Neural cell (in vitro differentiated cells): ENCODE data around the gene LRIG1. TPM values are rescaled to one million over a fixed set of nuclear protein-coding genes. Genes with fewer than 3 reads are reported as not detected.

Experiments used
- H2AFZ ChIP-seq: fragments of 200-600, 300-800 bp; sonication (generic), shearing (Covaris generic); 2 replicates; pipeline ENCODE4 v1.6.0; 2014; ENCODE audit warnings: low read depth, mild to moderate bottlenecking, antibody characterized with exemption, low read length, moderate library complexity
- H3F3A ChIP-seq: fragments of 200-600 bp; shearing (Covaris generic); 2 replicates; pipeline ENCODE4 v1.6.1; 2016; ENCODE audit warnings: mild to moderate bottlenecking, moderate library complexity, mixed read lengths, antibody characterized with exemption, low read length; ENCODE audit not compliant: insufficient read depth, poor library complexity, severe bottlenecking
- H3K27ac ChIP-seq: fragments of 200-600, 300-800 bp; sonication (generic), shearing (Covaris generic); 2 replicates; pipeline ENCODE4 v1.5.1; 2014; ENCODE audit warnings: mild to moderate bottlenecking, low read length, moderate library complexity
- H3K27me3 ChIP-seq: fragments of 300-800, 200-600 bp; sonication (generic), shearing (Covaris generic); 2 replicates; pipeline ENCODE4 v1.6.0; 2014; ENCODE audit warnings: mild to moderate bottlenecking, low read depth, low read length, moderate library complexity; ENCODE audit not compliant: insufficient read depth
- H3K36me3 ChIP-seq: fragments of 300-800, 200-600 bp; sonication (generic), shearing (Covaris generic); 2 replicates; pipeline ENCODE4 v1.5.1; 2014; ENCODE audit warnings: mild to moderate bottlenecking, antibody characterized with exemption, low read length, moderate library complexity; ENCODE audit not compliant: insufficient read depth
- H3K4me2 ChIP-seq: fragments of 300-800, 200-600 bp; sonication (generic), shearing (Covaris generic); 2 replicates; pipeline ENCODE4 v1.6.0; 2014; ENCODE audit warnings: mild to moderate bottlenecking, low read length
- H3K4me3 ChIP-seq: fragments of 300-800, 200-600 bp; sonication (generic), shearing (Covaris generic); 2 replicates; pipeline ENCODE4 v1.5.1; 2014; ENCODE audit warnings: mild to moderate bottlenecking, low read length, moderate library complexity
- H3K79me2 ChIP-seq: fragments of 200-600 bp; shearing (Covaris generic); replicated peaks from 2 replicates; pipeline ENCODE4 v1.6.0; 2014; ENCODE audit warnings: mild to moderate bottlenecking, low read length, moderate library complexity; ENCODE audit not compliant: insufficient read depth
- H3K9ac ChIP-seq: fragments of 300-800, 200-600 bp; sonication (generic), shearing (Covaris generic); 2 replicates; pipeline ENCODE4 v1.6.1; 2016; ENCODE audit warnings: mild to moderate bottlenecking, low read length, mixed read lengths
- H3K9me2 ChIP-seq: fragments of 200-600 bp; shearing (Covaris generic); 2 replicates; pipeline ENCODE4 v1.6.1; 2016; ENCODE audit warnings: mild to moderate bottlenecking, low read length, mixed read lengths; ENCODE audit not compliant: insufficient read depth
- H3K9me3 ChIP-seq: fragments of 200-600, 300-800 bp; sonication (generic), shearing (Covaris generic); 2 replicates; pipeline ENCODE4 v1.6.1; 2016; ENCODE audit warnings: mild to moderate bottlenecking, mixed run types, low read length, moderate library complexity, mixed read lengths
- H4K20me1 ChIP-seq: fragments of 200-600 bp; shearing (Covaris generic); 2 replicates; pipeline ENCODE4 v1.6.1; 2016; ENCODE audit warnings: mild to moderate bottlenecking, mixed run types; ENCODE audit not compliant: insufficient read depth
- EP300 ChIP-seq: fragments of 450-650 bp; conservative IDR thresholded peaks from 2 replicates; pipeline ENCODE4 v1.6.1; 2014; ENCODE audit warnings: antibody characterized with exemption, mild to moderate bottlenecking, moderate library complexity; ENCODE audit not compliant: poor library complexity, severe bottlenecking
- EZH2 ChIP-seq: fragments of 200-600, 300-800 bp; shearing (Covaris generic), sonication (generic); IDR thresholded peaks from 2 replicates; pipeline ENCODE4 v1.6.1; 2014; ENCODE audit warnings: antibody characterized with exemption, low read length, borderline replicate concordance, mild to moderate bottlenecking; ENCODE audit not compliant: insufficient read depth, poor library complexity, severe bottlenecking
- MXI1 ChIP-seq: fragments of 450-650 bp; conservative IDR thresholded peaks from 2 replicates; pipeline ENCODE4 v1.6.1; 2014; ENCODE audit warnings: antibody characterized with exemption, mild to moderate bottlenecking; ENCODE audit not compliant: poor library complexity, severe bottlenecking
- POLR2AphosphoS5 ChIP-seq: IDR thresholded peaks from 2 replicates; pipeline ENCODE4 v1.6.1; 2012
- RAD21 ChIP-seq: fragments of 450-650 bp; conservative IDR thresholded peaks from 2 replicates; pipeline ENCODE4 v1.6.1; 2014; ENCODE audit warnings: antibody characterized with exemption, mild to moderate bottlenecking, moderate library complexity
- SMC3 ChIP-seq: fragments of 450-650 bp; conservative IDR thresholded peaks from 2 replicates; pipeline ENCODE4 v1.6.1; 2014; ENCODE audit warnings: antibody characterized with exemption, mild to moderate bottlenecking, moderate library complexity; ENCODE audit not compliant: poor library complexity
- TAF1 ChIP-seq: IDR thresholded peaks from 2 replicates; pipeline ENCODE4 v1.6.1; 2012; ENCODE audit warnings: low read depth
- polyA plus RNA-seq: library from polyadenylated mRNA; depleted of rRNA; stranded (reverse); fragments of >200 nt; gene quantifications from 2 replicates; pipeline ENCODE4 v1.2.3, GENCODE V29; 2014
- TF ChIP-seq, protein P1 (sequence below): IDR thresholded peaks from 2 replicates; pipeline ENCODE4 v1.6.1; 2012; ENCODE audit warnings: borderline replicate concordance
- TF ChIP-seq, protein P2 (sequence below): fragments of 450-650 bp; IDR thresholded peaks from 2 replicates; pipeline ENCODE4 v1.5.1; 2014; ENCODE audit warnings: antibody characterized with exemption, mild to moderate bottlenecking, moderate library complexity; ENCODE audit not compliant: poor library complexity, severe bottlenecking

Gene LRIG1
- polyA plus RNA-seq, 1 donor from 2014 or later, result 7.1 TPM

DNA sequence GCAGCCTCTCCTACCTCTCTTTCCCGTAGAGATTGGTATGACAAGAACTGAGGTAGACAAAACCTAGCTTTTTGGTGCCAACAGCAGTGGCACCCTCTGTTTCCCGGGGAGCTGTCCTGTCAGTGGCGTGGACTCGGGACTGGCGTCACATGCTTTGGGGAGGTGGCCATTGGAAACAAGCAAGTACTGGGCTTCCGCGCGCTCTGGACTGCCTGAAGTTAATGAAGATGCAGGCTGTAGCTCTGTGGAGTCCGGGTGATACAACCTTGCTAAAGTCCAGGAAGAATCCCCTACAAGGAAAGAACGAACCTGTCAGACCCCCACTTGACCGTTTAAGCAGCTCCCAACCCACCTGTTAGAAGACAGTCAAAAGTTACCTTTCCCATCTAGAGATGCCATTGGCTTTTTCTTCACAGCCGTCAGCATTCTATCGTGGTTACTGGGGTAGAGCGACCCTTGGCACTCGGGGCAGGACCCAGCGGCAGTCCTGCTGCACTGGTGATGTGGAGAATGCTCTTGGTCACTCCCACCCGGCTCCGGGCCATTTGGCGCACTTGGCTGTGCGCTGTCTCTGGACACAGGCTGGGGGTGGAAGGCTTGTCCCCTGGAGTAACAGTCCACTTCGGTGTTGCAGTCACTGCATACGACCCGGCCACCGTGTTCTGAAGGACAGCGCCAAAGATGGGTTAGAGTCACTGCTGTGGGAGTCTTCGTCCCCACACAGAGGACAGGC, 120.5 kb downstream of the LRIG1 start:
- no peaks in the 10 kb centered on the region for H3K79me2 ChIP-seq
- no peak overlapping the region for H3K4me2 ChIP-seq
- no peaks in the 10 kb centered on the region for H3K9me2 ChIP-seq
- H2AFZ ChIP-seq, result no peak overlapping the region
- H3K36me3 ChIP-seq, result peaks cover 6% of the 10 kb centered on the region
- H4K20me1 ChIP-seq, result no peaks in the 10 kb centered on the region
- no peak overlapping the region for H3K27ac ChIP-seq
- no peaks in the 10 kb centered on the region for H3F3A ChIP-seq
- no peak overlapping the region for H3K9ac ChIP-seq
- H3K27me3 ChIP-seq, result no peaks in the 10 kb centered on the region
- no peak for TF ChIP-seq SMC3
- TF ChIP-seq POLR2AphosphoS5, result no peak
- TF ChIP-seq, protein P1, sequence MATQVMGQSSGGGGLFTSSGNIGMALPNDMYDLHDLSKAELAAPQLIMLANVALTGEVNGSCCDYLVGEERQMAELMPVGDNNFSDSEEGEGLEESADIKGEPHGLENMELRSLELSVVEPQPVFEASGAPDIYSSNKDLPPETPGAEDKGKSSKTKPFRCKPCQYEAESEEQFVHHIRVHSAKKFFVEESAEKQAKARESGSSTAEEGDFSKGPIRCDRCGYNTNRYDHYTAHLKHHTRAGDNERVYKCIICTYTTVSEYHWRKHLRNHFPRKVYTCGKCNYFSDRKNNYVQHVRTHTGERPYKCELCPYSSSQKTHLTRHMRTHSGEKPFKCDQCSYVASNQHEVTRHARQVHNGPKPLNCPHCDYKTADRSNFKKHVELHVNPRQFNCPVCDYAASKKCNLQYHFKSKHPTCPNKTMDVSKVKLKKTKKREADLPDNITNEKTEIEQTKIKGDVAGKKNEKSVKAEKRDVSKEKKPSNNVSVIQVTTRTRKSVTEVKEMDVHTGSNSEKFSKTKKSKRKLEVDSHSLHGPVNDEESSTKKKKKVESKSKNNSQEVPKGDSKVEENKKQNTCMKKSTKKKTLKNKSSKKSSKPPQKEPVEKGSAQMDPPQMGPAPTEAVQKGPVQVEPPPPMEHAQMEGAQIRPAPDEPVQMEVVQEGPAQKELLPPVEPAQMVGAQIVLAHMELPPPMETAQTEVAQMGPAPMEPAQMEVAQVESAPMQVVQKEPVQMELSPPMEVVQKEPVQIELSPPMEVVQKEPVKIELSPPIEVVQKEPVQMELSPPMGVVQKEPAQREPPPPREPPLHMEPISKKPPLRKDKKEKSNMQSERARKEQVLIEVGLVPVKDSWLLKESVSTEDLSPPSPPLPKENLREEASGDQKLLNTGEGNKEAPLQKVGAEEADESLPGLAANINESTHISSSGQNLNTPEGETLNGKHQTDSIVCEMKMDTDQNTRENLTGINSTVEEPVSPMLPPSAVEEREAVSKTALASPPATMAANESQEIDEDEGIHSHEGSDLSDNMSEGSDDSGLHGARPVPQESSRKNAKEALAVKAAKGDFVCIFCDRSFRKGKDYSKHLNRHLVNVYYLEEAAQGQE, result no peak
- TF ChIP-seq TAF1, result no peak
- no peak for TF ChIP-seq RAD21
- TF ChIP-seq EZH2, result no peak
- no peak for TF ChIP-seq MXI1
- TF ChIP-seq EP300, result no peak
- TF ChIP-seq, protein P2, sequence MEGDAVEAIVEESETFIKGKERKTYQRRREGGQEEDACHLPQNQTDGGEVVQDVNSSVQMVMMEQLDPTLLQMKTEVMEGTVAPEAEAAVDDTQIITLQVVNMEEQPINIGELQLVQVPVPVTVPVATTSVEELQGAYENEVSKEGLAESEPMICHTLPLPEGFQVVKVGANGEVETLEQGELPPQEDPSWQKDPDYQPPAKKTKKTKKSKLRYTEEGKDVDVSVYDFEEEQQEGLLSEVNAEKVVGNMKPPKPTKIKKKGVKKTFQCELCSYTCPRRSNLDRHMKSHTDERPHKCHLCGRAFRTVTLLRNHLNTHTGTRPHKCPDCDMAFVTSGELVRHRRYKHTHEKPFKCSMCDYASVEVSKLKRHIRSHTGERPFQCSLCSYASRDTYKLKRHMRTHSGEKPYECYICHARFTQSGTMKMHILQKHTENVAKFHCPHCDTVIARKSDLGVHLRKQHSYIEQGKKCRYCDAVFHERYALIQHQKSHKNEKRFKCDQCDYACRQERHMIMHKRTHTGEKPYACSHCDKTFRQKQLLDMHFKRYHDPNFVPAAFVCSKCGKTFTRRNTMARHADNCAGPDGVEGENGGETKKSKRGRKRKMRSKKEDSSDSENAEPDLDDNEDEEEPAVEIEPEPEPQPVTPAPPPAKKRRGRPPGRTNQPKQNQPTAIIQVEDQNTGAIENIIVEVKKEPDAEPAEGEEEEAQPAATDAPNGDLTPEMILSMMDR, result no peak
- no peaks in the 10 kb centered on the region for H3K9me3 ChIP-seq
- no peak overlapping the region for H3K4me3 ChIP-seq

DNA sequence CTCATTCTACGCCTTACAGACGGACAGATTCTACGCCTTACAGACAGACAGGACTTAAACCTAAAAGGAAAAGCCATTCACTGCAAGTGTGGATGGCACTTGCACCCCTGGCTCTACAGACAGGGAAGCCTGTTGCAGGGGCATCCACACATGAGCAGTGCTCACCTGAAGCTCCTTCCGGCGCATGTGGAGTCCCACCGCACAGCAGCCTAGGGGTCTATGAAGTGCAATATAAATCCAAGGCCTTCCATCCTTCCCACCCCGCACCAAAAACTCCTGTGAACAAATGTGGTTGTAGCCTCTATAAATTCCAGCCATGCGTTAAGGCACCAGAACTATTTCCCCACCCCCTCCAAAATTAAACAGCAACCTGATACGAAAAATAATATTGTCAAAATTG, 121.3 kb downstream of the LRIG1 start:
- no peak overlapping the region for H3K4me3 ChIP-seq
- peaks cover 4% of the 10 kb centered on the region for H3K36me3 ChIP-seq
- no peak overlapping the region for H3K4me2 ChIP-seq
- no peak overlapping the region for H2AFZ ChIP-seq
- H3K27ac ChIP-seq, result no peak overlapping the region
- TF ChIP-seq EP300, result no peak
- TF ChIP-seq TAF1, result no peak
- TF ChIP-seq MXI1, result no peak
- TF ChIP-seq EZH2, result no peak
- no peak for TF ChIP-seq RAD21
- TF ChIP-seq POLR2AphosphoS5, result no peak
- no peak for TF ChIP-seq SMC3
- TF ChIP-seq, protein P2, result no peak
- TF ChIP-seq, protein P1, result no peak
- no peaks in the 10 kb centered on the region for H4K20me1 ChIP-seq
- H3F3A ChIP-seq, result no peaks in the 10 kb centered on the region
- no peak overlapping the region for H3K9ac ChIP-seq
- H3K9me2 ChIP-seq, result no peaks in the 10 kb centered on the region
- no peaks in the 10 kb centered on the region for H3K27me3 ChIP-seq
- no peaks in the 10 kb centered on the region for H3K9me3 ChIP-seq
- H3K79me2 ChIP-seq, result no peaks in the 10 kb centered on the region
